Right lobe of liver (tissue), 4 donors: ENCODE results near the gene RNF215.

ENCODE experiments used
- CTCF ChIP-seq, 4 donors: fragments of 200-600 bp in 3 of 4; fragments of 450-650 bp in 1 of 4; IDR thresholded peaks; one replicate each; pipeline versions ENCODE4 v1.5.1 to v1.8.0; 2016 to 2022; ENCODE audit warnings: antibody characterized with exemption in 4 of 4, mild to moderate bottlenecking in 2 of 4
- POLR2A ChIP-seq: fragments of 450-650 bp; IDR thresholded peaks from one replicate; pipeline ENCODE4 v1.6.1; 2017; ENCODE audit warnings: antibody characterized with exemption, mild to moderate bottlenecking
- donor health status: DM: no; HTN: no; CAD: no.
- donor health status: DM: no; HTN: no; CAD: no.
- donor health status: DM: no; HTN: yes; CAD: no.

DNA sequence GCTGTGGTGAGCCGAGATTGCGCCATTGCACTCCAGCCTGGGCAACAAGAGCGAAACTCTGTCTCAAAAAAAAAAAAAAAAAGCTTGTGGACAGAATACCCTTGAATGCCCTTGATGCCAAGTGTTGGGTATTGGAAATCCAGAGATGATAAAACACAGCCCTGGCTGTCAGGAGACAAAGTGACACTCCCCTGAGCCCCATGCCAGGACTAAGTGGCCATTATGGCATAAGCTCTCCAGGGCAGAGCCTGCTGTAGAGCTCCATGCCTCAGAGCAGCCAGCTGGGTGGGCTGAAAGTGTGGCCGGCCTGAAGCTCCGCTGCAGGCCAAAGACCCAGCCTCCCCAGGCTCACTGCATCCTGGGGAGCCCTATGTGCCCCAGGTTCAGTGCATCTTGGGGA is 4.9 kb downstream of the RNF215 start:
- no peak for TF ChIP-seq CTCF (IDR thresholded peaks at IDR 0.05)
- no peak for TF ChIP-seq POLR2A
